Nephron (organoid): Measurements from ENCODE around the gene OR6Q1.
A peak's percentile ranks its signal among the peaks of the same experiment; 100 is the strongest.

Experiments
- H3K27ac Mint-ChIP-seq, 3 experiments: 2 replicates each; pipeline ENCODE4 v1.8.0; 2020; ENCODE audit warnings: mixed read lengths in 3 of 3, mild to moderate bottlenecking in 2 of 3, moderate library complexity in 1 of 3
- H3K27me3 Mint-ChIP-seq: 2 replicates; pipeline ENCODE4 v1.8.0; 2021; ENCODE audit warnings: low read depth, mild to moderate bottlenecking, moderate library complexity, mixed read lengths
- H3K36me3 Mint-ChIP-seq: 2 replicates; pipeline ENCODE4 v1.8.0; 2020; ENCODE audit warnings: low read depth, mixed read lengths
- H3K4me1 Mint-ChIP-seq: 2 replicates; pipeline ENCODE4 v1.8.0; 2020; ENCODE audit warnings: mixed read lengths
- H3K4me3 Mint-ChIP-seq, 3 experiments: 2 replicates each; pipeline ENCODE4 v1.8.0; 2020; ENCODE audit warnings: mild to moderate bottlenecking in 3 of 3, mixed read lengths in 3 of 3, moderate library complexity in 2 of 3
- H3K9me3 Mint-ChIP-seq: 2 replicates; pipeline ENCODE4 v1.8.0; 2020; ENCODE audit warnings: mixed read lengths
- CTCF ChIP-seq, 3 experiments: fragments of 200-600 bp; sonication (generic); IDR thresholded peaks; one replicate each; pipeline ENCODE4 v1.5.0; 2021; ENCODE audit warnings: antibody characterized with exemption in 3 of 3; ENCODE audit not compliant: unreplicated experiment in 3 of 3

Gene OR6Q1

GRCh38 chr11:58024601-58025091, 6.1 kb upstream of the OR6Q1 start:
- H3K4me3 Mint-ChIP-seq: no peak overlapping the region
- peaks cover 12% of the 10 kb centered on the region for H3K4me1 Mint-ChIP-seq
- TF ChIP-seq CTCF (IDR thresholded peaks at IDR 0.05; ENCODE audit: unreplicated experiment in 3 of 3): no peak
- H3K27ac Mint-ChIP-seq: peak overlapping the region in 1 of 3 experiments; percentile 30
- H3K9me3 Mint-ChIP-seq: no peaks in the 10 kb centered on the region
- H3K27me3 Mint-ChIP-seq: no peaks in the 10 kb centered on the region
- H3K36me3 Mint-ChIP-seq: no peaks in the 10 kb centered on the region

GRCh38 chr11:58027341-58027740, 3.4 kb upstream of the OR6Q1 start:
- H3K36me3 Mint-ChIP-seq: no peaks in the 10 kb centered on the region
- no peak overlapping the region for H3K27ac Mint-ChIP-seq
- H3K4me3 Mint-ChIP-seq: no peak overlapping the region
- H3K4me1 Mint-ChIP-seq: peaks cover 12% of the 10 kb centered on the region
- TF ChIP-seq CTCF (IDR thresholded peaks at IDR 0.05; ENCODE audit: unreplicated experiment in 3 of 3): no peak
- no peaks in the 10 kb centered on the region for H3K27me3 Mint-ChIP-seq
- no peaks in the 10 kb centered on the region for H3K9me3 Mint-ChIP-seq

- Mint-ChIP-seq H3K27me3 (no peaks in the 10 kb centered on the region), H3K4me1 (peaks cover 12% of the 10 kb centered on the region), H3K9me3 (peaks cover 2% of the 10 kb centered on the region), H3K27ac (no peak overlapping the region), H3K4me3 (no peak overlapping the region), H3K36me3 (no peaks in the 10 kb centered on the region)
- no peak for TF ChIP-seq CTCF (IDR thresholded peaks at IDR 0.05; ENCODE audit: unreplicated experiment in 3 of 3)
Measured at GRCh38 chr11:58028687-58029411, 1.9 kb upstream of the OR6Q1 start.

- TF ChIP-seq CTCF (IDR thresholded peaks at IDR 0.05; ENCODE audit: unreplicated experiment in 3 of 3): no peak
- no peaks in the 10 kb centered on the region for H3K36me3 Mint-ChIP-seq
- H3K9me3 Mint-ChIP-seq: peaks cover 5% of the 10 kb centered on the region
- H3K27me3 Mint-ChIP-seq: no peaks in the 10 kb centered on the region
- H3K4me1 Mint-ChIP-seq: no peaks in the 10 kb centered on the region
- H3K27ac Mint-ChIP-seq: no peak overlapping the region
- H3K4me3 Mint-ChIP-seq: no peak overlapping the region
Measured at GRCh38 chr11:58034471-58034870, 3.7 kb downstream of the OR6Q1 start.

GRCh38 chr11:58039589-58039988, 8.8 kb downstream of the OR6Q1 start:
- no peak overlapping the region for H3K27ac Mint-ChIP-seq
- H3K9me3 Mint-ChIP-seq: peaks cover 12% of the 10 kb centered on the region
- TF ChIP-seq CTCF (IDR thresholded peaks at IDR 0.05; ENCODE audit: unreplicated experiment in 3 of 3): no peak
- H3K27me3 Mint-ChIP-seq: no peaks in the 10 kb centered on the region
- H3K4me1 Mint-ChIP-seq: no peaks in the 10 kb centered on the region
- no peak overlapping the region for H3K4me3 Mint-ChIP-seq
- no peaks in the 10 kb centered on the region for H3K36me3 Mint-ChIP-seq

GRCh38 chr11:58043379-58043778, 12.6 kb downstream of the OR6Q1 start:
- Mint-ChIP-seq H3K4me1 (no peaks in the 10 kb centered on the region), H3K27me3 (no peaks in the 10 kb centered on the region), H3K27ac (no peak overlapping the region), H3K9me3 (peaks cover 9% of the 10 kb centered on the region), H3K36me3 (no peaks in the 10 kb centered on the region), H3K4me3 (no peak overlapping the region)
- TF ChIP-seq CTCF (IDR thresholded peaks at IDR 0.05; ENCODE audit: unreplicated experiment in 3 of 3): no peak
